HepG2 (cell line): ENCODE data around the gene BMP6. TPM values are rescaled to one million over a fixed set of nuclear protein-coding genes. Genes with fewer than 3 reads are reported as not detected.

Experiments used
- ATAC-seq: fragments of 200-7000 bp; cut with Tn5 transposase; 3 replicates; pipeline ENCODE4 v1.9.1; 2020; ENCODE audit warnings: mild to moderate bottlenecking, moderate library complexity
- BruUV-seq: library from RNA; stranded (reverse); fragments of 400-500 nt; replicated peaks from 2 replicates; lab custom pipeline; 2021; lab: Mats Ljungman, UMichigan
- CTCF ChIA-PET: fragments of 300-600 bp; formaldehyde crosslinking; extraction: SDS; loops from one replicate; lab custom pipeline; 2021; ENCODE audit warnings: low total read pairs, inconsistent platforms, low intra/inter-chr PET ratio; lab: Yijun Ruan, JAX
- POLR2A ChIA-PET: fragments of 350-600 bp; sonication (Branson Sonifier 250); formaldehyde crosslinking; loops from one replicate; lab custom pipeline; 2020; ENCODE audit warnings: antibody characterized with exemption, inconsistent platforms; lab: Yijun Ruan, JAX
- DNase-seq: peaks from one replicate; pipeline ENCODE4 v3.0.0-alpha.2; 2015; ENCODE audit warnings: low spot score
- FAIRE-seq: peaks from 3 replicates; lab custom pipeline; 2011; peaks lifted over from hg19 to GRCh38; lab: Jason Lieb, UNC
- H2AFZ ChIP-seq: one replicate; pipeline ENCODE4 v1.6.1; 2011; ENCODE audit warnings: low read length, inconsistent platforms
- H3K27ac ChIP-seq: fragments of 300-600 bp; 3 replicates; pipeline ENCODE4 v1.8.0; 2011; ENCODE audit warnings: mixed run types, mild to moderate bottlenecking, mixed read lengths, low read length, inconsistent platforms; ENCODE audit not compliant: insufficient read depth; ENCODE audit errors: extremely low read length
- H3K27me3 ChIP-seq, 2 experiments: fragments of 200-600 bp in 1 of 2; 2 replicates in 1 of 2; 3 replicates in 1 of 2; pipeline versions ENCODE4 v1.6.0 to v1.8.0; 2011; ENCODE audit warnings: low read length in 2 of 2, mild to moderate bottlenecking in 2 of 2, moderate library complexity in 2 of 2, inconsistent platforms in 1 of 2; ENCODE audit not compliant: insufficient read depth in 2 of 2, control insufficient read depth in 1 of 2
- H3K36me3 ChIP-seq, 2 experiments: fragments of 200-600 bp in 1 of 2; replicated peaks in 1 of 2; 2 replicates in 1 of 2; 3 replicates in 1 of 2; pipeline versions ENCODE4 v1.5.1 to v1.8.0; 2011; ENCODE audit warnings: low read length in 2 of 2, inconsistent platforms in 1 of 2; ENCODE audit not compliant: insufficient read depth in 2 of 2, control insufficient read depth in 1 of 2
- H3K4me1 ChIP-seq: 2 replicates; pipeline ENCODE4 v1.5.1; 2012; ENCODE audit warnings: low read length, inconsistent platforms; ENCODE audit not compliant: insufficient read depth
- H3K4me2 ChIP-seq: 2 replicates; pipeline ENCODE4 v1.6.0; 2011; ENCODE audit warnings: low read depth, low read length, inconsistent platforms
- H3K4me3 ChIP-seq, 3 experiments: fragments of 200-600 bp in 1 of 3; sonication (generic), shearing (Covaris generic) in 1 of 3; replicated peaks in 1 of 3; 2 replicates each; pipeline ENCODE4 v1.5.1; 2011 to 2016; ENCODE audit warnings: low read length in 3 of 3, inconsistent platforms in 2 of 3, low read depth in 2 of 3, mild to moderate bottlenecking in 2 of 3, control low read depth in 1 of 3, mixed read lengths in 1 of 3; ENCODE audit not compliant: insufficient read depth in 1 of 3
- H3K79me2 ChIP-seq: one replicate; pipeline ENCODE4 v1.6.1; 2011; ENCODE audit warnings: low read length, inconsistent platforms; ENCODE audit not compliant: insufficient read depth
- H3K9ac ChIP-seq: 2 replicates; pipeline ENCODE4 v1.6.0; 2011; ENCODE audit warnings: mild to moderate bottlenecking, low read depth, low read length, inconsistent platforms; ENCODE audit not compliant: insufficient read depth
- H3K9me3 ChIP-seq: 2 replicates; pipeline ENCODE4 v1.5.1; 2012; ENCODE audit warnings: mild to moderate bottlenecking, low read length
- H4K20me1 ChIP-seq: 2 replicates; pipeline ENCODE4 v1.6.0; 2011; ENCODE audit warnings: inconsistent platforms, mild to moderate bottlenecking, low read length, moderate library complexity; ENCODE audit not compliant: insufficient read depth
- ARNT2 ChIP-seq: sonication (generic); formaldehyde crosslinking; IDR thresholded peaks from 2 replicates; pipeline ENCODE4 v1.8.0; 2022; ENCODE audit warnings: mild to moderate bottlenecking, low read depth, missing genetic modification reagents, moderate library complexity
- CENPBD1 ChIP-seq: sonication (generic); formaldehyde crosslinking; IDR thresholded peaks from 2 replicates; pipeline ENCODE4 v1.8.0; 2022; ENCODE audit warnings: missing genetic modification reagents, low read depth, mild to moderate bottlenecking, borderline replicate concordance
- LBX2 ChIP-seq: sonication (generic); formaldehyde crosslinking; IDR thresholded peaks from 2 replicates; pipeline ENCODE4 v1.5.0; 2020; ENCODE audit warnings: missing genetic modification reagents, mild to moderate bottlenecking, borderline replicate concordance
- NFIC ChIP-seq: IDR thresholded peaks from 2 replicates; pipeline ENCODE4 v1.6.1; 2012; ENCODE audit warnings: mild to moderate bottlenecking, low read length, inconsistent platforms
- ONECUT2 ChIP-seq: sonication (generic); formaldehyde crosslinking; IDR thresholded peaks from 2 replicates; pipeline ENCODE4 v1.4.0; 2020; ENCODE audit warnings: missing genetic modification reagents
- RELA ChIP-seq: sonication (generic); formaldehyde crosslinking; IDR thresholded peaks from 2 replicates; pipeline ENCODE4 v1.4.0; 2020; ENCODE audit warnings: missing genetic modification reagents
- ZFP1 ChIP-seq: IDR thresholded peaks from 2 replicates; pipeline ENCODE4 v1.6.1; 2016
- ZGPAT ChIP-seq: IDR thresholded peaks from 2 replicates; pipeline ENCODE4 v1.6.1; 2016; ENCODE audit warnings: mild to moderate bottlenecking
- ZNF451 ChIP-seq: sonication (generic); formaldehyde crosslinking; IDR thresholded peaks from 2 replicates; pipeline ENCODE4 v1.5.0; 2020; ENCODE audit warnings: mild to moderate bottlenecking, missing genetic modification reagents
- ZNF775 ChIP-seq: sonication (generic); formaldehyde crosslinking; IDR thresholded peaks from 2 replicates; pipeline ENCODE4 v1.4.0; 2020; ENCODE audit warnings: missing genetic modification reagents, mild to moderate bottlenecking, moderate library complexity, borderline replicate concordance
- WGBS: methylation state at CpG from one replicate; pipeline ENCODE4 v1.1.6; 2017; ENCODE audit warnings: low lambda C conversion rate; 5-methylcytosine and 5-hydroxymethylcytosine counted together
- in situ Hi-C: cut with HindIII; loops from 2 replicates; pipeline ENCODE4 v1.10.0; 2017; ENCODE audit warnings: low pct_unique_long_range_greater_than_20kb; ENCODE audit not compliant: extremely low pct_ligation_motif_present
- intact Hi-C: fragments of 100-400 bp; cut with micrococcal nuclease; formaldehyde crosslinking; loops from one replicate; pipeline ENCODE4 v1.10.0; 2022; ENCODE audit not compliant: unreplicated experiment
- polyA plus RNA-seq, 8 experiments: library from polyadenylated mRNA; depleted of rRNA in 3 of 8; stranded (reverse) in 7 of 8; unstranded in 1 of 8; fragments of >200 nt; fragmentation: Illumina TruSeq in 4 of 8; extraction: Trizol in 4 of 8; gene quantifications; 2 replicates each; pipeline versions ENCODE4 v1.2.1 to v1.2.3, GENCODE V29; 2011 to 2016; ENCODE audit warnings: low read depth in 4 of 8, missing spikeins in 1 of 8, mixed read lengths in 1 of 8; ENCODE audit not compliant: insufficient read depth in 1 of 8
- total RNA-seq, 5 experiments: library from RNA; depleted of rRNA; stranded (reverse); fragments of >200 nt; fragmentation: Illumina TruSeq; extraction: Trizol; gene quantifications; 2 replicates each; pipeline ENCODE4 v1.2.3, GENCODE V29; 2016; ENCODE audit warnings: low read depth in 1 of 5
- TF ChIP-seq, protein P1 (sequence below): IDR thresholded peaks from 2 replicates; pipeline ENCODE4 v1.6.1; 2018; ENCODE audit warnings: missing genetic modification reagents, mild to moderate bottlenecking, missing compliant biosample characterization

The BMP6 gene
- total and polyA plus RNA-seq, 2 of the 13 experiments (the other 11 are each of a cell fraction or from before 2014, with no cell fraction given) = 0.09 to 0.18 TPM

DNA sequence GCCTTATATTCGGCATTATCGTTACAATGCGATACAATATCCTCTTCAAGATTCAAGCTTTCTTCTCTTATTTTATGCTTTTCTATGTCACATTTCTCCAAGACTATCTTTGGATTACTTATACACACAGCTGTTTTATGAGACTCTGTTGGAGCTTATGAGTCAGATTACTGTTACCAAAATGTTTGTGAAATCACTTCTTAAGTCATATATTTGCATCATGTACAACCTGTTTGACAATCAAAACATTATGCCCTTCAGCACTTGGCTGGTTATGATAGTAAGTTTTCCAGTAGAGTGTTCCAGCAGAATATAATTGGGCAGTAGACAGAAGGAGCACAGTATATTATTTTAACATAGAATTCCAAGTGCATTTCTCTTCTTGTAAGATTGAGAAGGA, 35.2 kb downstream of the BMP6 start (continued):
- no peak for TF ChIP-seq ZGPAT (CRISPR knock-in tag)
- TF ChIP-seq LBX2 (CRISPR knock-in tag) = no peak
- TF ChIP-seq ZFP1 (CRISPR knock-in tag) = no peak
- TF ChIP-seq ARNT2 (CRISPR knock-in tag) = no peak
- TF ChIP-seq NFIC = no peak
- TF ChIP-seq RELA (CRISPR knock-in tag) = no peak
- no peak for TF ChIP-seq ONECUT2 (CRISPR knock-in tag)
- TF ChIP-seq, protein P1, sequence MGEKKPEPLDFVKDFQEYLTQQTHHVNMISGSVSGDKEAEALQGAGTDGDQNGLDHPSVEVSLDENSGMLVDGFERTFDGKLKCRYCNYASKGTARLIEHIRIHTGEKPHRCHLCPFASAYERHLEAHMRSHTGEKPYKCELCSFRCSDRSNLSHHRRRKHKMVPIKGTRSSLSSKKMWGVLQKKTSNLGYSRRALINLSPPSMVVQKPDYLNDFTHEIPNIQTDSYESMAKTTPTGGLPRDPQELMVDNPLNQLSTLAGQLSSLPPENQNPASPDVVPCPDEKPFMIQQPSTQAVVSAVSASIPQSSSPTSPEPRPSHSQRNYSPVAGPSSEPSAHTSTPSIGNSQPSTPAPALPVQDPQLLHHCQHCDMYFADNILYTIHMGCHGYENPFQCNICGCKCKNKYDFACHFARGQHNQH (CRISPR knock-in tag) = no peak
- TF ChIP-seq ZNF775 = no peak
- no peak for TF ChIP-seq CENPBD1 (CRISPR knock-in tag)

DNA sequence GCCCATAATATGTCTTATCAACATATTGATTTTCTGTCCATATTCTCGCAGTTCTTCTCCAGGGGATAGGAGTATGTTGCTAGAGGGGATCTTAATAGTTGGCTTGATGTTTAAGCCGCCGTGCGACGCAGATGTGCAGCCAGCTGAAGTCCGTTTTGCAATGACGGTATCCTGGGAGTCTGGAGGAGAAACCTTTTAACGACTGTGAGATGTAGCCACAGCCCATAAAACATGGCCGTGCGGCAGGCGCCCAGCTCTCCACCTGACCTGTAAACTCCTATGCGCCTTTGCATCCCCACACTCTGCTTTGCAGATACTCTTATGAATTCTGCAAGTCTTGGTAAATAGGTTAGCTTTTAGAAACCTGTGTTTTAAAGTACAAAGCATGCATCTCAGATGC, 36.9 kb downstream of the BMP6 start:
- Histone ChIP-seq H3K36me3 (no peaks in the 10 kb centered on the region), H3K4me1 (no peaks in the 10 kb centered on the region), H3K27ac (no peak overlapping the region), H3K79me2 (no peaks in the 10 kb centered on the region), H3K4me2 (no peak overlapping the region)
- CTCF ChIA-PET = no interaction called here
- no TSS peak for BruUV-seq
- FAIRE-seq = no peak
- TF ChIP-seq ZNF451 (CRISPR knock-in tag) = no peak
- TF ChIP-seq, all 625 proteins: peak for 0
- no peak overlapping the region for H3K4me3 ChIP-seq
- intact Hi-C loops (no loop called here), in situ Hi-C loops (no loop called here)
- H3K27me3 ChIP-seq = peaks cover 3 to 39% of the 10 kb centered on the region in 2 experiments; a peak in 4 of 5 replicates
- DNase-seq = no peak
- no peak overlapping the region for H2AFZ ChIP-seq
- H3K9me3 ChIP-seq = no peaks in the 10 kb centered on the region
- H4K20me1 ChIP-seq = no peaks in the 10 kb centered on the region
- 34% methylated on average over 12 of the region's 12 CpGs for WGBS
- no peak for ATAC-seq
- H3K9ac ChIP-seq = no peak overlapping the region
- POLR2A ChIA-PET = no interaction called here
